Hematopoietic multipotent progenitor cell treated with erythropoietin and hydrocortisone succinate and interleukin-3 and kit ligand, for 8 days (in vitro differentiated cells): ENCODE data around the gene NOB1.
"Not testable (repeated sequence)": the region's sequence is repeated elsewhere in the genome, so short reads cannot be mapped to it uniquely, and the experiment has no call there.

Experiments used
- DNase-seq: peaks from one replicate; pipeline ENCODE4 v3.0.0-alpha.2; 2015

Gene NOB1

GRCh38 chr16:69754469-69755310 lies at the start of gene NOB1:
Gene NOB1 (minus strand): TSS chr16:69754926. CDS start chr16:69754910, 16 bp downstream.
- DNase-seq, result peak; percentile 97

GRCh38 chr16:69804297-69804696 lies 49.6 kb upstream of the NOB1 start:
- DNase-seq, result no peak

GRCh38 chr16:69799611-69800031 lies 44.9 kb upstream of the NOB1 start:
- no peak for DNase-seq

- no peak for DNase-seq
Observed at GRCh38 chr16:69798466-69798865, 43.7 kb upstream of the NOB1 start.

- peak; percentile 62 for DNase-seq
Observed at GRCh38 chr16:69796285-69797118, 41.8 kb upstream of the NOB1 start.

GRCh38 chr16:69794486-69794885 lies 39.8 kb upstream of the NOB1 start:
- no peak for DNase-seq

GRCh38 chr16:69793526-69793925 lies 38.8 kb upstream of the NOB1 start:
- no peak for DNase-seq

- DNase-seq, result not testable (repeated sequence)
Observed at GRCh38 chr16:69791391-69791847, 36.7 kb upstream of the NOB1 start.

GRCh38 chr16:69787883-69788282 lies 33.2 kb upstream of the NOB1 start:
- DNase-seq, result no peak

GRCh38 chr16:69784586-69784985 lies 29.9 kb upstream of the NOB1 start:
- no peak for DNase-seq

- DNase-seq, result no peak
Observed at GRCh38 chr16:69781118-69781517, 26.4 kb upstream of the NOB1 start.

GRCh38 chr16:69779724-69780123 lies 25.0 kb upstream of the NOB1 start:
- DNase-seq, result no peak

- DNase-seq, result no peak
Observed at GRCh38 chr16:69775563-69775962, 20.8 kb upstream of the NOB1 start.

- DNase-seq, result no peak
Observed at GRCh38 chr16:69773260-69773947, 18.7 kb upstream of the NOB1 start.

GRCh38 chr16:69771651-69771967 lies 16.9 kb upstream of the NOB1 start:
- no peak for DNase-seq

- DNase-seq, result no peak
Observed at GRCh38 chr16:69769404-69769803, 14.7 kb upstream of the NOB1 start.

- no peak for DNase-seq
Observed at GRCh38 chr16:69768666-69769065, 13.9 kb upstream of the NOB1 start.

GRCh38 chr16:69767459-69768229 lies 12.9 kb upstream of the NOB1 start:
- DNase-seq, result no peak

- peak; percentile 29 for DNase-seq
Observed at GRCh38 chr16:69763599-69763942, 8.8 kb upstream of the NOB1 start.

- DNase-seq, result peak; percentile 56
Observed at GRCh38 chr16:69762814-69763598, 8.3 kb upstream of the NOB1 start.

GRCh38 chr16:69761983-69762813 lies 7.5 kb upstream of the NOB1 start, which contains the start of gene WWP2:
Gene WWP2 (plus strand): TSS chr16:69762332. CDS start chr16:69787011, 24,679 bp downstream.
- DNase-seq, result peak; percentile 84
